Fibroblast of lung (primary cell): ENCODE data around the gene ZNF407.

ENCODE experiments used
- EZH2 ChIP-seq: IDR thresholded peaks from 2 replicates; pipeline ENCODE4 v1.5.1; 2012; ENCODE audit warnings: low read length, control low read depth, mild to moderate bottlenecking; ENCODE audit errors: missing control alignments
- TF ChIP-seq, protein P1 (sequence below), 2 donors: IDR thresholded peaks in 1 of 2; conservative IDR thresholded peaks in 1 of 2; 1 replicate in 1 of 2; 2 replicates in 1 of 2; pipeline ENCODE4 v1.5.1; 2011 to 2012; ENCODE audit warnings: low read length in 2 of 2, control low read depth in 1 of 2, inconsistent platforms in 1 of 2, low read depth in 1 of 2, mild to moderate bottlenecking in 1 of 2

GRCh38 chr18:75008186-75008585 is 410.5 kb downstream of the ZNF407 start:
- TF ChIP-seq, protein P1, sequence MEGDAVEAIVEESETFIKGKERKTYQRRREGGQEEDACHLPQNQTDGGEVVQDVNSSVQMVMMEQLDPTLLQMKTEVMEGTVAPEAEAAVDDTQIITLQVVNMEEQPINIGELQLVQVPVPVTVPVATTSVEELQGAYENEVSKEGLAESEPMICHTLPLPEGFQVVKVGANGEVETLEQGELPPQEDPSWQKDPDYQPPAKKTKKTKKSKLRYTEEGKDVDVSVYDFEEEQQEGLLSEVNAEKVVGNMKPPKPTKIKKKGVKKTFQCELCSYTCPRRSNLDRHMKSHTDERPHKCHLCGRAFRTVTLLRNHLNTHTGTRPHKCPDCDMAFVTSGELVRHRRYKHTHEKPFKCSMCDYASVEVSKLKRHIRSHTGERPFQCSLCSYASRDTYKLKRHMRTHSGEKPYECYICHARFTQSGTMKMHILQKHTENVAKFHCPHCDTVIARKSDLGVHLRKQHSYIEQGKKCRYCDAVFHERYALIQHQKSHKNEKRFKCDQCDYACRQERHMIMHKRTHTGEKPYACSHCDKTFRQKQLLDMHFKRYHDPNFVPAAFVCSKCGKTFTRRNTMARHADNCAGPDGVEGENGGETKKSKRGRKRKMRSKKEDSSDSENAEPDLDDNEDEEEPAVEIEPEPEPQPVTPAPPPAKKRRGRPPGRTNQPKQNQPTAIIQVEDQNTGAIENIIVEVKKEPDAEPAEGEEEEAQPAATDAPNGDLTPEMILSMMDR (conservative IDR thresholded peaks at IDR 0.05 in 1 of 2, IDR thresholded peaks at IDR 0.05 in 1 of 2; ENCODE audit: low read depth in 1 of 2, low read length in 2 of 2) = no peak
- no peak for TF ChIP-seq EZH2
